Endodermal cell (in vitro differentiated cells): Measurements from ENCODE around the gene MIDN. TPM values are rescaled to one million over a fixed set of nuclear protein-coding genes. Genes with fewer than 3 reads are reported as not detected.

Source experiments
- DNase-seq: peaks from one replicate; pipeline ENCODE4 v3.0.0-alpha.2; 2017
- H3K27ac ChIP-seq: 2 replicates; pipeline ENCODE4 v1.5.1; 2013; ENCODE audit warnings: mild to moderate bottlenecking, low read depth, low read length, moderate library complexity
- H3K27me3 ChIP-seq: 2 replicates; pipeline ENCODE4 v1.6.1; 2013; ENCODE audit warnings: mild to moderate bottlenecking, low read length, moderate library complexity; ENCODE audit not compliant: insufficient read depth, control insufficient read depth, poor library complexity, severe bottlenecking
- H3K36me3 ChIP-seq: 2 replicates; pipeline ENCODE4 v1.7.0; 2013; ENCODE audit warnings: mild to moderate bottlenecking, low read length, moderate library complexity; ENCODE audit not compliant: control insufficient read depth, insufficient read depth
- H3K4me1 ChIP-seq: one replicate; pipeline ENCODE4 v1.7.0; 2013; ENCODE audit warnings: low read length; ENCODE audit not compliant: control insufficient read depth, insufficient read depth
- H3K4me3 ChIP-seq: 2 replicates; pipeline ENCODE4 v1.5.1; 2013; ENCODE audit warnings: mild to moderate bottlenecking, low read length, moderate library complexity
- H3K9ac ChIP-seq: 2 replicates; pipeline ENCODE4 v1.6.1; 2013; ENCODE audit warnings: mild to moderate bottlenecking, low read length, moderate library complexity; ENCODE audit not compliant: poor library complexity, severe bottlenecking; ENCODE audit errors: extremely low read depth
- H3K9me3 ChIP-seq: 2 replicates; pipeline ENCODE4 v1.6.1; 2013; ENCODE audit warnings: mild to moderate bottlenecking, low read length, moderate library complexity; ENCODE audit not compliant: control insufficient read depth
- H3K27ac Mint-ChIP-seq: 2 replicates; pipeline ENCODE4 v1.8.0; 2020; ENCODE audit warnings: mixed read lengths
- H3K27me3 Mint-ChIP-seq: 2 replicates; pipeline ENCODE4 v1.8.0; 2021; ENCODE audit warnings: mild to moderate bottlenecking, mixed read lengths; ENCODE audit not compliant: insufficient read depth
- H3K36me3 Mint-ChIP-seq: 2 replicates; pipeline ENCODE4 v1.8.0; 2020; ENCODE audit warnings: low read depth, mixed read lengths
- H3K4me1 Mint-ChIP-seq: 2 replicates; pipeline ENCODE4 v1.8.0; 2020; ENCODE audit warnings: mixed read lengths
- H3K4me3 Mint-ChIP-seq: 2 replicates; pipeline ENCODE4 v1.8.0; 2020; ENCODE audit warnings: mild to moderate bottlenecking, moderate library complexity, mixed read lengths
- H3K9me3 Mint-ChIP-seq: 2 replicates; pipeline ENCODE4 v1.8.0; 2020; ENCODE audit warnings: mild to moderate bottlenecking, mixed read lengths
- CTCF ChIP-seq: fragments of 200-600 bp; sonication (generic); conservative IDR thresholded peaks from 2 replicates; pipeline ENCODE4 v1.5.0; 2021; ENCODE audit warnings: antibody characterized with exemption, mild to moderate bottlenecking
- WGBS, 2 experiments: methylation state at CpG; one replicate each; pipeline versions ENCODE4 v1.1.5 to v1.1.7; 2013; ENCODE audit warnings: missing lambda C conversion rate in 2 of 2, mixed read lengths in 1 of 2; ENCODE audit not compliant: insufficient coverage in 1 of 2, insufficient read length in 1 of 2; 5-methylcytosine and 5-hydroxymethylcytosine counted together
- total RNA-seq, 2 donors: library from RNA; stranded (reverse); fragmentation: NEBNext Ultra II Directional in 1 of 2; extraction: Animal tissue kit (Norgen Biotek cat#: 25700) in 1 of 2; gene quantifications; 2 replicates in 1 of 2; 3 replicates in 1 of 2; pipeline ENCODE4 v1.2.1, GENCODE V29; 2021

The MIDN gene
- total RNA-seq, 2 donors from 2014 or later, result 183 to 185 TPM

DNA sequence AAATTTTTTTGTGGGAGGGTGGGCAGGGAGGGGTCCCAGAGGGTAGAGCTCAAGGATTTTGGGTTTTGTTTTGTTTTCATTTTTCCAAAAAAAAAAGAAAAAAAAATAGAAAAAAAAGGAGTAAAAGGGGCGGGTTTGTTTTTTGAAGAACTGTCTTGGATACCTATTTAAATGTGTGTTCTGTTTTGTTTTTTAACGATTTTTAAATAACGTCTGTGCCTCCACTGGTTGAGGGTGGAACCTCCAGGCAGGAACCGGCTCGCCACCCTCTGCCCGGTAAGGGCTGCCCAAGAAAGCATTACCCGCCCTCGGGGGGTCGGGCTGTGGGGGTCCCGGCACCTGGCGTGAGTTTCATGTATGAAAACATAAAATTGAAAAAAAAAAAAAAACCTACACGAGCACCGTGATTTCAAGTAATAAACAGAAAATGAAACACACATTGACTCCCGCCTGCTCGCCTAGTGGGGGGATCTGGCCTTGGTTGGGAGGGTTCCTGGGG, 10.4 kb downstream of the MIDN start:
- H3K9me3 ChIP-seq, result no peaks in the 10 kb centered on the region
- H3K4me3 ChIP-seq, result no peak overlapping the region
- Mint-ChIP-seq H3K4me1 (peaks cover 34% of the 10 kb centered on the region), H3K9me3 (no peaks in the 10 kb centered on the region), H3K4me3 (peak overlapping the region; percentile 28), H3K36me3 (peaks cover 41% of the 10 kb centered on the region), H3K27ac (peak overlapping the region; percentile 90), H3K27me3 (no peaks in the 10 kb centered on the region)
- no peak for TF ChIP-seq CTCF
- H3K36me3 ChIP-seq, result peaks cover 44% of the 10 kb centered on the region
- WGBS, 2 experiments, result 20 to 84% methylated on average over 1 to 13 of the region's 15 CpGs
- H3K27ac ChIP-seq, result peak overlapping the region; percentile 86
- H3K27me3 ChIP-seq, result no peaks in the 10 kb centered on the region
- peaks cover 15% of the 10 kb centered on the region for H3K4me1 ChIP-seq
- DNase-seq, result no peak
- H3K9ac ChIP-seq, result no peak overlapping the region

DNA sequence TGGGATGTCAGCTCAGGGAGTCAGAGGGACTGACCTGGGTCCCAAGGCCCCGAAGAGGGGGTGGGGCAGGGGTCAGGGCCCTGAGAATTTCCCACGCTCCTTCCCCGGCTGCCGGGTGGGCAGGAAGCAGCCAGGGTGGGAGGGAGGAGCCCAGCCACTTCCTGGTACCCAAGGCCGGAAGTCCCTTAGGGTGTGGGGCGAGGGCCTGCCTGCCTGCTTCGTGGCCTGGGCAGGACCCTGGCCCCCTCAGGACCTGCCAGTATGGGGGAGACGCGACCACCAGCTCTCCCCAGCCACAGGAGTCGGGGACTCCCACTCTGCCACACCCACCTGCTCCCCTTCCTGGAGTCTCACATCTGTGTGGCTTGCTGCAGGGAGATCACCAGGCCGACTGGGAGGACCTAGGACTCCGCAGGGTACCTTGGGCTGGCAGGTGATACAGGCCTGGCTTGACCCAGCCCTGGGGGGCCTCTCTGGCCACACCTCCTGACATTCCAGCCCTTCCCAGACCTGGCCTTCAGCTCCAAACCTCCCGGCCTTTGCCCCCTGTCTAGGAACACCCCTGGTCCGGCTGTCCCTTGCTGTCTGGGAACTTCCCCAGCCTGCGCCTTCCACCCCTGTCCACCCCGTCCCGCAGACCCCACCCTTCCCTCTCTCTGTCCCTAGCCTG, 11.0 kb downstream of the MIDN start:
- peaks cover 34% of the 10 kb centered on the region for H3K4me1 Mint-ChIP-seq

More for the DNA sequence above, 11.0 kb downstream of the MIDN start:
- no peaks in the 10 kb centered on the region for H3K27me3 Mint-ChIP-seq
- peaks cover 40% of the 10 kb centered on the region for H3K36me3 Mint-ChIP-seq
- no peaks in the 10 kb centered on the region for H3K9me3 ChIP-seq
- peaks cover 38% of the 10 kb centered on the region for H3K36me3 ChIP-seq
- H3K27ac Mint-ChIP-seq, result peak overlapping the region; percentile 90
- H3K9me3 Mint-ChIP-seq, result no peaks in the 10 kb centered on the region
- H3K4me1 ChIP-seq, result peaks cover 14% of the 10 kb centered on the region
- peak; percentile 92 for DNase-seq
- no peak overlapping the region for H3K4me3 ChIP-seq
- WGBS, 2 experiments, result 40 to 42% methylated on average over 11 to 17 of the region's 17 CpGs
- no peak for TF ChIP-seq CTCF
- no peaks in the 10 kb centered on the region for H3K27me3 ChIP-seq
- peak overlapping the region; percentile 26 for H3K9ac ChIP-seq
- peak overlapping the region; percentile 86 for H3K27ac ChIP-seq
- H3K4me3 Mint-ChIP-seq, result peak overlapping the region; percentile 28
